PC-9 (cell line): Measurements from ENCODE around the gene CALD1. TPM values are rescaled to one million over a fixed set of nuclear protein-coding genes. Genes with fewer than 3 reads are reported as not detected.

Experiments
- BruUV-seq: library from RNA; stranded (reverse); fragments of 400-500 nt; replicated peaks from 2 replicates; lab custom pipeline; 2021; lab: Mats Ljungman, UMichigan
- CTCF ChIA-PET: fragments of 300-600 bp; sonication (Branson Sonifier 250); formaldehyde crosslinking; loops from one replicate; lab custom pipeline; 2022; ENCODE audit warnings: antibody characterized with exemption; lab: Charles Lee
- POLR2A ChIA-PET: fragments of 300-600 bp; sonication (Branson Sonifier 250); formaldehyde crosslinking; loops from one replicate; lab custom pipeline; 2022; ENCODE audit warnings: antibody characterized with exemption; ENCODE audit not compliant: unreplicated experiment; lab: Charles Lee
- DNase-seq, 2 experiments: peaks; one replicate each; pipeline versions ENCODE4 v3.0.0 to v3.0.0-alpha.2; 2015 to 2022; ENCODE audit warnings: mixed read lengths in 1 of 2
- H2AFZ ChIP-seq: fragments of 200-600 bp; sonication (generic); 2 replicates; pipeline ENCODE4 v1.8.1; 2017; ENCODE audit warnings: antibody characterized with exemption
- H3F3A ChIP-seq: fragments of 200-600 bp; sonication (generic); 2 replicates; pipeline ENCODE4 v1.8.1; 2017; ENCODE audit warnings: antibody characterized with exemption, mild to moderate bottlenecking, low read depth; ENCODE audit not compliant: insufficient read depth
- H3K27ac ChIP-seq: fragments of 200-600 bp; sonication (generic); 2 replicates; pipeline ENCODE4 v1.6.1; 2016; ENCODE audit warnings: mixed run types
- H3K27me3 ChIP-seq: fragments of 200-600 bp; sonication (generic); 2 replicates; pipeline ENCODE4 v1.6.1; 2016; ENCODE audit warnings: low read depth, mixed run types; ENCODE audit not compliant: insufficient read depth
- H3K36me3 ChIP-seq: fragments of 200-600 bp; sonication (generic); 2 replicates; pipeline ENCODE4 v1.6.1; 2016; ENCODE audit warnings: low read depth, mixed run types
- H3K4me1 ChIP-seq: fragments of 200-600 bp; sonication (generic); replicated peaks from 2 replicates; pipeline ENCODE4 v1.6.1; 2016; ENCODE audit warnings: mixed run types; ENCODE audit not compliant: insufficient read depth
- H3K4me2 ChIP-seq: fragments of 200-600 bp; sonication (generic); 2 replicates; pipeline ENCODE4 v1.6.1; 2017; ENCODE audit warnings: mixed run types
- H3K4me3 ChIP-seq: fragments of 200-600 bp; sonication (generic); 2 replicates; pipeline ENCODE4 v1.6.1; 2016; ENCODE audit warnings: mixed run types
- H3K79me2 ChIP-seq: fragments of 200-600 bp; sonication (generic); 2 replicates; pipeline ENCODE4 v1.6.1; 2017; ENCODE audit warnings: low read depth, mixed run types
- H3K9me2 ChIP-seq: fragments of 200-600 bp; sonication (generic); 2 replicates; pipeline ENCODE4 v1.8.1; 2017; ENCODE audit warnings: mild to moderate bottlenecking; ENCODE audit not compliant: insufficient read depth
- H3K9me3 ChIP-seq: fragments of 200-600 bp; sonication (generic); 2 replicates; pipeline ENCODE4 v1.8.1; 2016; ENCODE audit warnings: low read depth; ENCODE audit not compliant: insufficient read depth
- H4K20me1 ChIP-seq: fragments of 200-600 bp; sonication (generic); 2 replicates; pipeline ENCODE4 v1.8.1; 2017; ENCODE audit not compliant: insufficient read depth
- CTCF ChIP-seq: fragments of 200-600 bp; sonication (generic); conservative IDR thresholded peaks from 2 replicates; pipeline ENCODE4 v1.6.1; 2017; ENCODE audit warnings: mixed run types, antibody characterized with exemption, mild to moderate bottlenecking, moderate library complexity
- EZH2 ChIP-seq: fragments of 200-600 bp; sonication (generic); IDR thresholded peaks from 2 replicates; pipeline ENCODE4 v1.8.0; 2017; ENCODE audit warnings: antibody characterized with exemption, low read depth
- intact Hi-C: fragments of 100-400 bp; cut with micrococcal nuclease; formaldehyde crosslinking; loops from one replicate; pipeline ENCODE4 v1.10.0; 2022; ENCODE audit not compliant: unreplicated experiment
- total RNA-seq: library from RNA; stranded (reverse); gene quantifications from 2 replicates; pipeline ENCODE4 v1.2.3, GENCODE V29; 2021

Gene CALD1
- total RNA-seq, 1 experiment from 2014 or later = 84.4 TPM

DNA sequence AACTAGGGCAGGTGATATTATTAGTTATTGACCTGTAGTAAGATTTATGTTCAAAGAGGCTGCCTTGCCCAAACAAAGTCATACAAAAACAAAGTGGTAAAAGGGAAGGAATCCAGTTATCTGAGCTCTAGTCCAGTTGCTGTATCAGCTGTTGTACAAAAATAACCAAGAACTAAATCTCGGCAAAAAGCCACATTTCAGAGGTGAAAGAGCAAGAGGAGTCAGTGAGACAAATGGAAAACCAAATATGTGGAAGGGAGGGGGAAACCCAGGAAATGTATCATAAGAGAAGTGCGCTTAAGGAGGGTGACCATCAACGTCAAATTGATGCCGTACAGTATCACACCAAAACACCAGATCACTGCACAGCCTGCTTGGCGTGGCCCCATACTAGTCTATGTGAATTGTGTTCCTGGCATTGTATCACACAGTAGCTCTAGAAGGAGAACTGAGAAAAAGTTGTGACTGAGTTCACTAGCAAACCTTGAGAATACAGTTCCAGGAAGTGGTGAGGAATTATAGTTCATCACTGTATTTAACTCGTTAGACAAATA lies 213.3 kb downstream of the CALD1 start:
- Histone ChIP-seq H3K9me2 (no peaks in the 10 kb centered on the region), H3K79me2 (peaks cover 15% of the 10 kb centered on the region), H3K27ac (no peak overlapping the region), H3K36me3 (peaks cover 12% of the 10 kb centered on the region; the same call in 1 of the 2 replicates), H4K20me1 (no peaks in the 10 kb centered on the region), H2AFZ (no peak overlapping the region), H3K4me2 (no peak overlapping the region), H3F3A (peaks cover 5% of the 10 kb centered on the region; the same call in 1 of the 2 replicates), H3K4me3 (no peak overlapping the region), H3K9me3 (no peaks in the 10 kb centered on the region), H3K4me1 (peaks cover 6% of the 10 kb centered on the region), H3K27me3 (no peaks in the 10 kb centered on the region)
- CTCF ChIA-PET = no interaction called here
- no TSS peak for BruUV-seq
- no peak for TF ChIP-seq EZH2
- no peak for TF ChIP-seq CTCF
- intact Hi-C loops = loop anchor here (5.0 kb wide), 1 partner anchor 985 kb away; the partner anchor contains the start of gene MTPN
- no peak for DNase-seq
- POLR2A ChIA-PET = no interaction called here

- no peak overlapping the region for H3K27ac ChIP-seq
- H3K36me3 ChIP-seq = peaks cover 12% of the 10 kb centered on the region; the same call in 1 of the 2 replicates
- POLR2A ChIA-PET = no interaction called here
- H3K79me2 ChIP-seq = 0 out of 2 replicates have a peak, but pooled peaks cover 3% of the 10 kb centered on the region
- H3K4me2 ChIP-seq = no peak overlapping the region
- H3K4me1 ChIP-seq = no peaks in the 10 kb centered on the region
- H3K9me3 ChIP-seq = no peaks in the 10 kb centered on the region
- intact Hi-C loops = loop anchor here (5.0 kb wide), 1 partner anchor 983 kb away; the partner anchor contains the start of gene MTPN
- H3K27me3 ChIP-seq = no peaks in the 10 kb centered on the region
- DNase-seq = no peak
- no peak overlapping the region for H3K4me3 ChIP-seq
- no peaks in the 10 kb centered on the region for H4K20me1 ChIP-seq
- TF ChIP-seq CTCF = no peak
- TF ChIP-seq EZH2 = no peak
- CTCF ChIA-PET = no interaction called here
- H2AFZ ChIP-seq = no peak overlapping the region
- BruUV-seq = no TSS peak
- peaks cover 5% of the 10 kb centered on the region; the same call in 1 of the 2 replicates for H3F3A ChIP-seq
- H3K9me2 ChIP-seq = no peaks in the 10 kb centered on the region; the same call in 1 of the 2 replicates
Measured at GRCh38 chr7:134993877-134994456, 214.5 kb downstream of the CALD1 start.

DNA sequence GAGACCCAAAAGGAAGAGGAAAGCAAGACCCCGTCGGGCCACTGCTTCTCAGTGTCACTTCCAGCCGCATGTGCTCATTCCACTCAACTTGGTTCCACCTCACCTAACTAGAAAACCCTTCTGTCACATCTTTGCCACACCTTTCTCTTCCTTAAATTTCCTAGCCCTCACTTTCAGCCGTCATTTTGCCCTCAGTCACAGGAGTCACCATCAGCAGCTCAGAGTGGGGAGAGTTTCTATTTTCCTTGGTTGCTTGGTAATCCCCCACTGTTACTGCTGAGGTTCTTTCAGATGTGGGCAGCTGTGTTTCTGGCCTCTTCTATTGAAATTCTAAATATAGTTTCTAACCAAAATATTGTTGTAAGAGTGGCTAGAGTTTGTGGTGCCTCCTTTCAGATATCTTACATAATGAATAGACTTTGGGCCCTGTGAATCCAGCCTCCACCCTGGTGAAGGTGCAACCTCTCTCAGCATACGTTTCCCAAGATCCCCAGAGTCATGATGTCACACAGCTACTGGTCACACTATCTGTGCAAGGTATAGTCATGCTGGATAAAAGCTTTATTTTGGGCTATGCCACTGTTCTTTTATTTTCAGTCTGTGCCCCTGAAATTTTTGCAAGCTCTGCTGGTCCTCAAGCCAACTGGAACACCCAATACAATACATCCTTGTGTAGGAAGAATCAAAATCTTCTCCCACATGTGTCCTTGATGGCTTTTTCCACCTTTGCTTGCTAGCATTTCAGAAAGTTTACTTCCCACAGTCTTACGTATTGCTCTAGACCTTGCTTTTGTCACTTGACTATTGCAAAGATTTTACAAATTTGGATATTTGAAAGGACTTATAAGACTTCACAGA lies 216.0 kb downstream of the CALD1 start:
- no peaks in the 10 kb centered on the region for H3K4me1 ChIP-seq
- no peaks in the 10 kb centered on the region; the same call in 1 of the 2 replicates for H3K9me2 ChIP-seq
- H3K4me3 ChIP-seq = no peak overlapping the region
- no peak overlapping the region for H2AFZ ChIP-seq
- no peaks in the 10 kb centered on the region for H3K27me3 ChIP-seq
- no peak overlapping the region for H3K4me2 ChIP-seq
- ChIA-PET POLR2A (no interaction called here), CTCF (no interaction called here)
- no peaks in the 10 kb centered on the region for H3K9me3 ChIP-seq
- H3F3A ChIP-seq = no peaks in the 10 kb centered on the region
- peaks cover 4% of the 10 kb centered on the region; the same call in 1 of the 2 replicates for H3K36me3 ChIP-seq
- no peak for DNase-seq
- H4K20me1 ChIP-seq = no peaks in the 10 kb centered on the region
- intact Hi-C loops = no loop called here
- TF ChIP-seq CTCF (no peak), EZH2 (no peak)
- BruUV-seq = no TSS peak
- H3K79me2 ChIP-seq = no peaks in the 10 kb centered on the region
- H3K27ac ChIP-seq = no peak overlapping the region
